Gastrocnemius medialis (tissue), 4 donors: ENCODE data around the gene DNM2. TPM values are rescaled to one million over a fixed set of nuclear protein-coding genes. Genes with fewer than 3 reads are reported as not detected.
A peak's percentile ranks its signal among the peaks of the same experiment; 100 is the strongest.

Source experiments
- ATAC-seq, 2 donors: fragments of 150-250 bp; one replicate each; pipeline ENCODE4 v1.9.1; 2016
- DNase-seq, 2 donors: peaks; one replicate each; pipeline ENCODE4 v3.0.0-alpha.2; 2019
- H3K27ac ChIP-seq, 4 donors: fragments of 200-600 bp; sonication (generic); 1 replicate in 1 of 4; 2 replicates in 3 of 4; pipeline ENCODE4 v1.5.1; 2016 to 2018; ENCODE audit warnings: mild to moderate bottlenecking in 2 of 4, moderate library complexity in 1 of 4
- H3K27me3 ChIP-seq, 3 donors: fragments of 200-600 bp; sonication (generic) in 2 of 3; 1 replicate in 1 of 3; 2 replicates in 2 of 3; pipeline versions ENCODE4 v1.5.1 to v1.6.0; 2016 to 2019; ENCODE audit warnings: mild to moderate bottlenecking in 1 of 3, moderate library complexity in 1 of 3
- H3K36me3 ChIP-seq, 2 donors: fragments of 200-600 bp; sonication (generic) in 1 of 2; one replicate each; pipeline ENCODE4 v1.5.1; 2017 to 2018
- H3K4me1 ChIP-seq, 2 donors: fragments of 200-600 bp; sonication (generic) in 1 of 2; one replicate each; pipeline ENCODE4 v1.5.1; 2016 to 2017; ENCODE audit warnings: mild to moderate bottlenecking in 2 of 2
- H3K4me3 ChIP-seq, 4 donors: fragments of 200-600 bp; sonication (generic) in 3 of 4; 1 replicate in 1 of 4; 2 replicates in 3 of 4; pipeline ENCODE4 v1.5.1; 2016 to 2019; ENCODE audit warnings: mild to moderate bottlenecking in 2 of 4
- H3K9me3 ChIP-seq, 3 donors: fragments of 200-600 bp; sonication (generic) in 2 of 3; 1 replicate in 1 of 3; 2 replicates in 2 of 3; pipeline ENCODE4 v1.5.1; 2016 to 2019
- CTCF ChIP-seq, 5 experiments: fragments of 450-650 bp in 3 of 5; fragments of 200-600 bp in 2 of 5; sonication (generic) in 2 of 5; IDR thresholded peaks in 4 of 5; conservative IDR thresholded peaks in 1 of 5; 1 replicate in 4 of 5; 2 replicates in 1 of 5; pipeline ENCODE4 v1.5.1; 2016 to 2019; ENCODE audit warnings: antibody characterized with exemption in 5 of 5, mild to moderate bottlenecking in 3 of 5, moderate library complexity in 3 of 5
- POLR2A ChIP-seq, 2 donors: fragments of 450-650 bp; IDR thresholded peaks; one replicate each; pipeline ENCODE4 v1.6.1; 2017; ENCODE audit warnings: antibody characterized with exemption in 2 of 2, mild to moderate bottlenecking in 2 of 2, moderate library complexity in 2 of 2
- in situ Hi-C, 4 donors: fragments of 200-750 bp; cut with MboI; loops; one replicate each; pipeline versions ENCODE4 v1.15.0 to v1.8.0; 2017; ENCODE audit warnings: low sequenced_read_pairs in 4 of 4
- intact Hi-C: fragments of 100-400 bp; cut with DNase I; formaldehyde crosslinking; loops from one replicate; pipeline ENCODE4 v1.15.1; 2023; ENCODE audit warnings: low total_unique reads
- total RNA-seq, 4 donors: library from RNA; depleted of rRNA; stranded (reverse); fragments of >200 nt; gene quantifications; one replicate each; pipeline versions ENCODE4 v1.1.0 to v1.2.3, GENCODE V29; 2016

Gene DNM2
- total RNA-seq, 4 donors from 2014 or later, result 76.2 to 131 (median 108) TPM

- ATAC-seq (peak; percentile 91 to 92), DNase-seq (peak; percentile 75 to 88)
- no peak overlapping the region for H3K27ac ChIP-seq
- no peaks in the 10 kb centered on the region for H3K27me3 ChIP-seq
- no peaks in the 10 kb centered on the region for H3K9me3 ChIP-seq
- peaks cover 10 to 12% of the 10 kb centered on the region in 2 donors for H3K4me1 ChIP-seq
- TF ChIP-seq POLR2A (IDR thresholded peaks at IDR 0.05), result no peak
- TF ChIP-seq CTCF (IDR thresholded peaks at IDR 0.05 in 4 of 5, conservative IDR thresholded peaks at IDR 0.05 in 1 of 5), result no peak
- in situ Hi-C loops, result no loop called here
- H3K4me3 ChIP-seq, result peak overlapping the region in 3 of 4 donors; percentile 20 to 38 (median 33)
- intact Hi-C loops, result loop anchor here (5.0 kb wide), 1 partner anchor 113 kb away; no protein-coding TSS in a partner anchor
- peaks cover 0 to 19% of the 10 kb centered on the region in 2 donors for H3K36me3 ChIP-seq
Observed at GRCh38 chr19:10695401-10696398, 22.2 kb upstream of the DNM2 start.

- no peak overlapping the region for H3K4me3 ChIP-seq
Observed at GRCh38 chr19:10699650-10700335, 18.1 kb upstream of the DNM2 start.

GRCh38 chr19:10701955-10702525 lies 15.8 kb upstream of the DNM2 start:
- peak; percentile 5 to 11 for ATAC-seq
- H3K4me1 ChIP-seq, result peaks cover 12 to 13% of the 10 kb centered on the region in 2 donors
- H3K36me3 ChIP-seq, result peaks cover 0 to 4% of the 10 kb centered on the region in 2 donors
- peak overlapping the region; percentile 70 to 87 (median 80) for H3K27ac ChIP-seq
- peak overlapping the region; percentile 84 to 100 (median 90) for H3K4me3 ChIP-seq
- no peak for TF ChIP-seq CTCF (IDR thresholded peaks at IDR 0.05 in 4 of 5, conservative IDR thresholded peaks at IDR 0.05 in 1 of 5)
- TF ChIP-seq POLR2A (IDR thresholded peaks at IDR 0.05), result no peak
- intact Hi-C loops, result loop anchor here (1.0 to 5.0 kb wide), 2 partner anchors 15 to 135 kb away; partner anchors contain the start of gene TMED1
- H3K9me3 ChIP-seq, result no peaks in the 10 kb centered on the region
- in situ Hi-C loops, result loop anchor here in 1 of 4 donors (5.0 kb wide), 1 partner anchor 45 kb away; no protein-coding TSS in a partner anchor
- DNase-seq, result no peak
- H3K27me3 ChIP-seq, result no peaks in the 10 kb centered on the region

More at GRCh38 chr19:10699650-10700335, 18.1 kb upstream of the DNM2 start:
- Histone ChIP-seq H3K9me3 (no peaks in the 10 kb centered on the region), H3K27me3 (no peaks in the 10 kb centered on the region), H3K36me3 (no peaks in the 10 kb centered on the region), H3K4me1 (peaks cover 21 to 25% of the 10 kb centered on the region in 2 donors), H3K27ac (no peak overlapping the region)
- intact Hi-C loops, result loop anchor here (5.0 kb wide), 2 partner anchors 117 to 138 kb away; partner anchors contain the start of gene TMED1
- TF ChIP-seq CTCF (IDR thresholded peaks at IDR 0.05 in 4 of 5, conservative IDR thresholded peaks at IDR 0.05 in 1 of 5) (peak; percentile 24 to 53 (median 41)), POLR2A (IDR thresholded peaks at IDR 0.05) (no peak)
- in situ Hi-C loops, result loop anchor here in 1 of 4 donors (5.0 kb wide), 1 partner anchor 42 kb away; no protein-coding TSS in a partner anchor
- DNase-seq (no peak), ATAC-seq (no peak)

GRCh38 chr19:10706990-10707389 lies 10.9 kb upstream of the DNM2 start:
- Histone ChIP-seq H3K27me3 (no peaks in the 10 kb centered on the region), H3K4me1 (peaks cover 4 to 5% of the 10 kb centered on the region in 2 donors), H3K9me3 (no peaks in the 10 kb centered on the region), H3K4me3 (no peak overlapping the region), H3K27ac (no peak overlapping the region), H3K36me3 (peaks cover 0 to 25% of the 10 kb centered on the region in 2 donors)
- TF ChIP-seq CTCF (IDR thresholded peaks at IDR 0.05 in 4 of 5, conservative IDR thresholded peaks at IDR 0.05 in 1 of 5) (no peak), POLR2A (IDR thresholded peaks at IDR 0.05) (no peak)
- DNase-seq, result no peak
- ATAC-seq, result no peak
- intact Hi-C loops, result no loop called here
- in situ Hi-C loops, result no loop called here
